ENCODE measurements around the gene IFT88. TPM values are rescaled to one million over a fixed set of nuclear protein-coding genes. Genes with fewer than 3 reads are reported as not detected.

The IFT88 gene
- total and polyA plus RNA-seq, 2 of the 4 experiments (the other 2 are of a cell fraction): 5.5 to 8.6 TPM

- Histone ChIP-seq H3K23ac (ENCODE audit: low read depth, low read length) (no peak overlapping the region), H3K27me3 (ENCODE audit: control insufficient read depth, insufficient read depth, low read length) (peaks cover 9% of the 10 kb centered on the region), H3K56ac (ENCODE audit: extremely low read depth, insufficient read depth, low read length) (no peak overlapping the region), H3K4me3 (ENCODE audit: insufficient read depth, low read depth, low read length) (no peak overlapping the region), H4K20me1 (ENCODE audit: insufficient read depth, low read length) (no peaks in the 10 kb centered on the region), H3K18ac (ENCODE audit: low read depth, low read length) (no peak overlapping the region), H2AFZ (replicated peaks; ENCODE audit: low read length, poor library complexity) (no peak overlapping the region), H3K4me2 (ENCODE audit: low read depth, low read length) (no peak overlapping the region), H3K14ac (replicated peaks; ENCODE audit: low read depth, low read length) (no peak overlapping the region), H3K9ac (ENCODE audit: low read depth, low read length) (no peak overlapping the region), H2BK120ac (ENCODE audit: low read depth, low read length) (no peak overlapping the region), H3K27ac (ENCODE audit: insufficient read depth, low read length) (no peak overlapping the region), H3K79me1 (ENCODE audit: low read depth in 1 of 2, low read length in 2 of 2) (no peaks in the 10 kb centered on the region), H3K9me3 (ENCODE audit: control insufficient read depth, insufficient read depth, low read length) (no peaks in the 10 kb centered on the region), H4K91ac (ENCODE audit: insufficient read depth, low read depth, low read length) (no peak overlapping the region), H2BK20ac (ENCODE audit: low read depth, low read length) (no peak overlapping the region), H3K4me1 (ENCODE audit: control insufficient read depth, insufficient read depth, low read length) (peaks cover 10% of the 10 kb centered on the region), H2BK15ac (ENCODE audit: low read depth, low read length) (no peak overlapping the region), H2AK9ac (replicated peaks; ENCODE audit: low read depth, low read length, poor library complexity) (peak overlapping the region; percentile 8), H2BK5ac (ENCODE audit: low read depth, low read length, poor library complexity, severe bottlenecking) (no peak overlapping the region), H3K4ac (ENCODE audit: low read depth, low read length) (no peak overlapping the region), H4K5ac (ENCODE audit: low read depth, low read length) (no peak overlapping the region), H2AK5ac (ENCODE audit: low read depth, low read length) (no peak overlapping the region), H3K9me1 (ENCODE audit: insufficient read depth, low read length) (peaks cover 6% of the 10 kb centered on the region; the same call in 1 of the 2 replicates), H3K36me3 (ENCODE audit: control insufficient read depth, insufficient read depth, low read length) (no peaks in the 10 kb centered on the region), H4K8ac (ENCODE audit: low read depth in 2 of 2, low read length in 2 of 2) (no peak overlapping the region)
- intact Hi-C loops (cut with micrococcal nuclease) (no loop called here), in situ Hi-C loops (cut with MboI; ENCODE audit: low sequenced_read_pairs) (loop anchor here (5.0 to 25.0 kb wide), 2 partner anchors 205 to 530 kb away; partner anchors contain the start of gene GJB2), dilution Hi-C loops (cut with HindIII; ENCODE audit: low sequenced_read_pairs, unreplicated experiment) (no loop called here)
- ChIA-PET POLR2A (ENCODE audit: unreplicated experiment) (no interaction called here), CTCF (no interaction called here)
- no peak for DNase-seq
- TF ChIP-seq MXI1 (IDR thresholded peaks at IDR 0.05; ENCODE audit: borderline replicate concordance, low read depth, low read length): no peak
- TF ChIP-seq FOS (IDR thresholded peaks at IDR 0.05; ENCODE audit: low read depth, low read length): no peak
- no peak for TF ChIP-seq MAFK (IDR thresholded peaks at IDR 0.05; ENCODE audit: low read depth, low read length)
- TF ChIP-seq CTCF (conservative IDR thresholded peaks at IDR 0.05; ENCODE audit: low read depth, low read length): no peak
- TF ChIP-seq BHLHE40 (IDR thresholded peaks at IDR 0.05; ENCODE audit: low read depth, low read length): no peak
- TF ChIP-seq RFX5 (IDR thresholded peaks at IDR 0.05; ENCODE audit: low read depth, low read length): no peak
- no peak for TF ChIP-seq MAZ (IDR thresholded peaks at IDR 0.05; ENCODE audit: borderline replicate concordance, low read depth, low read length)
- no peak for TF ChIP-seq NFE2L2 (IDR thresholded peaks at IDR 0.05; ENCODE audit: low read depth, low read length)
- WGBS, 2 experiments (ENCODE audit: extremely low coverage in 2 of 2, insufficient read length in 1 of 2): 87% methylated on average over 8 of the region's 15 CpGs; no CpG with 5 or more reads in 1 of the 2 experiments
- no peak for ATAC-seq (ENCODE audit: low read depth)
- no TSS peak for BruUV-seq (replicated peaks)
Measured at GRCh38 chr13:20716951-20717350, 150.0 kb downstream of the IFT88 start.

All from IMR-90 (cell line).